GF-D8 (cell line): ENCODE results near the gene POLR2B.
A peak's percentile ranks its signal among the peaks of the same experiment; 100 is the strongest.
"Not testable (repeated sequence)": the region's sequence is repeated elsewhere in the genome, so short reads cannot be mapped to it uniquely, and the experiment has no call there.

ENCODE experiments used
- DNase-seq: peaks from one replicate; lab custom pipeline; 2025; lab: John Stamatoyannopoulos, UW

Gene POLR2B

GRCh38 chr4:56986952-56987351 lies 8.3 kb downstream of the POLR2B start:
- no peak for DNase-seq

GRCh38 chr4:56990109-56990905 lies 11.6 kb downstream of the POLR2B start:
- DNase-seq, result no peak

- no peak for DNase-seq
Observed at GRCh38 chr4:56995525-56995924, 16.8 kb downstream of the POLR2B start.

- DNase-seq, result no peak
Observed at GRCh38 chr4:56999751-57000150, 21.1 kb downstream of the POLR2B start.

DNA sequence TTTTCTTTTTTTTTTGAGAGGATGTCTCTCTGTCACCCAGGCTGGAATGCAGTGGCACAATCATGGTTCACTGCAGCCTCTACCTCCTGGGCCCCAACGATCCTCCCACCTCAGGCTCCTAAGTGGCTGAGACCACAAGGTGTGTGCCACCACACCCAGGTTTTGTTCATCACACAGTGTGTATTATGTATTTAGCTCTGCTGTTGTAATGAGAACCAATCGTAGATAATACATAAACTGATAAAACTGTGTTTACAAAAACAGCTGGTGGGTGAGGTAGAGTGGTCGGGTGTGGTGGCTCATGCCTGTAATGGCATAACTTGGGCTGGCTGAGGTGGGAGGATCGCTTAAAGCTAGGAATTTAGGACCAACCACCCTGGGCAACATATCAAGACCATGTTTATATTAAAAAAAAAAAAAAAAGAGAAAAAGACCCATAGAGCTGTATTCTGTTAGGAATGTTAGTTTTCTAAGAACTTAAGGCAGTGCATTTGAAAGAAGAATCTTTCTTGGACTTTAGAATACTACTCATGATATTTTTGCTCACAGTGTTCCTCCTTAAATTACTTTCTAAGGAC lies 34.9 kb downstream of the POLR2B start:
- DNase-seq, result no peak

DNA sequence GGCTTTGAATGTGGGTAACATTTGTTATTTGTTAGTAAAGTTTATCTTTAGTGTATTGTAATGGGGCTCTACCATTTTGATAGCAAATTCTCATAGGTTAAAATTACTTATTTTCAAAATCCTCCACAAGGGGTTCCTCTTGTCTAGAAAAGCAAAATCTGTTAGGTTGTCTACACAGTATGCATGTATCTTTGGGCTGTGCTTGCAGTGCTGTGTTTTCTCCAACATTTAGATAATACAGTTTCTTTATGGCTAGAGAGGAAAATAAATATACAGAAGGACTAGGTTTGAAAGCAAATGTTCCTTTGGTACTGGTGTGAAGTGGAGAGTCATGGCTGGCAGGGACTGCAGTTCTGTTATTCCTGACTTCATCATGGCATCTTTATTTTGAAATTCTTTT lies 40.3 kb downstream of the POLR2B start:
- no peak for DNase-seq

- DNase-seq, result no peak
Observed at GRCh38 chr4:57020467-57021101, 41.9 kb downstream of the POLR2B start.

GRCh38 chr4:57023104-57023503 lies 44.4 kb downstream of the POLR2B start:
- no peak for DNase-seq

DNA sequence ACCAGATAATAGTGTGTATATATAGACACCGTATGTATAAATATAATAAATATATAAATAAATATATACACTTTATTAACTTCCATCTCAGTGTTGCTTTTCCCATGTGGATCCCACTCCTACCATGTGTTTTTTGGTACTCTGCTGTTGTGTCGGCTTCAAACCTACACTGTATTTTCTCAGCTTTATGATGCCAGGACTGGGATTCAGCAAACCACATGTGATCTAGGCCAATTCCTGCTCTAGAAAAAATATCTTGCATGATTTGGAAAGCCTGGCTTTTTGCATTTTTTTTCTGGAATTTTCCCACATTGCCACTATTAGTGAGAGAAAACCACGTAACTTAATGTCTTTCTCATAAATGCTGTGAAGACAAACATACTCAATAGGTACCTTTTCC lies 55.8 kb downstream of the POLR2B start:
- no peak for DNase-seq

- peak; percentile 2 for DNase-seq
Observed at GRCh38 chr4:57037982-57038604, 59.4 kb downstream of the POLR2B start.

DNA sequence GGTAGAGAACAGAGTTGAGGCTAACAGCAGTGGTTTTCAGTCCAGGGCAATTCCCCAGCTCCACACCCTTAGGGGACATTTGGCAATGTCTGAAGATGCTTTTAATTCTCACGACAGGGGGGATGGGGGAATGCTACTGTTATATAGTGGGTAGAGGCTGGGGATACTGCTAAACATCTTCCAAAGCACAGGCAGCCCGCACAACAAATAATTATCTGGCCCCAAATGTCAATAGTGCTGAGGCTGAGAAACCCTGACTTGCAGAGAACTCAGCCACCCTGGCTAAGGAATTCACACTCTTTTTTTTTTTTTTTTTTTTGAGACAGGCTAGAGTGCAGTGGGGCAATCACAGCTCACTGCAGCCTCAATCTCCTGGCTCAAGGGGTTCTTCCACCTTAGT lies 60.6 kb downstream of the POLR2B start:
- no peak for DNase-seq

DNA sequence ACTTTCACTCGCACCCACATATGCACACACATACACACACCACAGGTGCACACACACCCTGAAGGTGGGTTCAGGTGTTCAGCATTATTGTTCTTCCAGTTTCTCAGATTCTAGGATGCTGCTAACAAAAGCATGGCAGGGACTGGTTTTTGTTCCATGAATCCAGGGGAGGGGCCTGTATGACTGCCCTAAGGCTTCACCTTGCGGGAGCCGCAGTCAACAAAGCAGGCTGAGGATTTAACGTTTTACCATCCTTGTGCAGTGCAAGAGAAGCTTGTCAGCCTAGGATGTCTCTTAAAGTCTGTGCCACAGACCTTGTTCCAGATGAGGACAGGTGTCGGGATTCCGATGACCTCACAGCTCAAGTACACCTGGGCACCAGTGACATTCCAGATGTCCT lies 61.8 kb downstream of the POLR2B start:
- DNase-seq, result no peak

DNA sequence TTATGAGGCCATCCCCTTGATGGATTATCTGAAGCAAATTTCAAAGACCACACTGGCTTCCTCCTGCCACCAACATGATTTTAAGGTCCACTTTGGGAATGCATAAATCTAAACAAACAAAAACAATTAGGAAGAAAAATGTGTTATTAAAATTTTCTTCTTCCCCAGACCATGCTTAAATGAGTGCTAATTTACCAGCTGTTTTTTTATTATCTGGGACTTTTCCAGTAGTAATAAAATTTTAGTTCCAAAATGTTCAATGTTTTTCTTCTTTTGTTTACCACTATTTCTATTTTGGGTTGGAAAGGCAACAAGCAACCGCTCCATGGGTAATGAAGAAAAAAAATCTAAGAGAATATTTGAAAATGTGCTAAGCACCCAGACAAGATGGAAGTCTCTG lies 62.3 kb downstream of the POLR2B start:
- no peak for DNase-seq

- DNase-seq, result no peak
Observed at GRCh38 chr4:57042711-57043169, 64.0 kb downstream of the POLR2B start.

DNA sequence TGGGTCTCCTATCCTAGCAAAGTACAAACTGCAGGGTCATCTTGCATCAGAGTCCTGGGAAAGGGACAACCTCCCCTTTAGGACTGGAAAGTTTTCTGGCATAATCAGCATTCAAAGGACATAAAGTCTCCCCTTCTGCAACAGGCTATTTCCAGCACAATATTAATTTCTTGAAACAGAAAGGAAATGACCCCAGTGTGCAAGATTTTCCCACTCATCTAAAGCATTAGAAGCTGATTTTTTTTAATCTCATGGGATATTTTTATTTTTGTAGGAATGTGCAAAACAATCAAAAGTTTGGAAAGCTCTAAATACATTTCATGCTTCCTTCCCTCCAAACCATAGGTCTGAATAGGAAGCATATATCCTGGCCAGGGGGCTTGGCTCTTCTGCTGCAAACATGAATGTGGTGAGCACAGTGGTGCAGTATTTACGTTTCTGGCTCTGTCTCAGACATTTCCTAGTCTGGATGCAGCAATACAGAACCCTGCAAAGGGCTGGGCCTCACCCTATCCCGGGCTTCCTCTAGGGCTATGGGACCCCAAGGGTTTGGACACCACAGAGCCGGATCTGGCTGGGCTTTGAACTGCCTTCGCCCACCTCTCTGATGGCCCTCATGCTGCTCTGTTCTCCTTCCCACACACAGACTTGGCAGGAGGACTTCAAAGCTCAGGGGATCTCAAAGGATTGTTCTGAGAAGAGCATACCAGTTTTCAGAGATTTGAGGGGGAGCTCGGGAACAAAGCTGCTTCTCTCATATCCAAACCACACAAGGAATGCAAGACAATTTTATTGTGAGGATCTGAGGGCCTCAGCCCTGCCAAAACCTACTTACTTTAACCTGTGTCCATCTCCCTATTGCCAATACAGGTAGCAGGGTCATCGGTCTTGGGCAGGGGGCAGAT lies 64.9 kb downstream of the POLR2B start:
- no peak for DNase-seq

GRCh38 chr4:57044279-57044678 lies 65.6 kb downstream of the POLR2B start:
- no peak for DNase-seq

DNA sequence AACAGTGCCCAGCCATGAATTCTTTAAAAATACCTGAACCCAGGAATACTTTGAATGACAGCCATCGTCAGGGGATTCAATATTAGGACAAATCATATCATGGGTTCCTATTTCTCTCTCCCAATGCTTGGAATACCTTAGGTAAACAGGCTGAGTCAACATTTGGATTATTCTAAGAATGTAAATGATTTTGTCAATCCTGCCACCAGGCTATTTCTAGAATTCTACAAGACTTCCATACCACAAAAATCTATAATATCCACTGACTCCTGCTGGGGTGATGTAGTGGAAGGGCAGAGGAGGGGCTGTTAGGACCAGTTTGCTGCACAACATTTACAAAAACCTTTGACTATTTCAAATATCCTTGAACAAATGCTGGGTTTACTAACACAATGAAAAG lies 66.3 kb downstream of the POLR2B start:
- DNase-seq, result no peak

GRCh38 chr4:57047046-57047445 lies 68.3 kb downstream of the POLR2B start:
- not testable (repeated sequence) for DNase-seq

DNA sequence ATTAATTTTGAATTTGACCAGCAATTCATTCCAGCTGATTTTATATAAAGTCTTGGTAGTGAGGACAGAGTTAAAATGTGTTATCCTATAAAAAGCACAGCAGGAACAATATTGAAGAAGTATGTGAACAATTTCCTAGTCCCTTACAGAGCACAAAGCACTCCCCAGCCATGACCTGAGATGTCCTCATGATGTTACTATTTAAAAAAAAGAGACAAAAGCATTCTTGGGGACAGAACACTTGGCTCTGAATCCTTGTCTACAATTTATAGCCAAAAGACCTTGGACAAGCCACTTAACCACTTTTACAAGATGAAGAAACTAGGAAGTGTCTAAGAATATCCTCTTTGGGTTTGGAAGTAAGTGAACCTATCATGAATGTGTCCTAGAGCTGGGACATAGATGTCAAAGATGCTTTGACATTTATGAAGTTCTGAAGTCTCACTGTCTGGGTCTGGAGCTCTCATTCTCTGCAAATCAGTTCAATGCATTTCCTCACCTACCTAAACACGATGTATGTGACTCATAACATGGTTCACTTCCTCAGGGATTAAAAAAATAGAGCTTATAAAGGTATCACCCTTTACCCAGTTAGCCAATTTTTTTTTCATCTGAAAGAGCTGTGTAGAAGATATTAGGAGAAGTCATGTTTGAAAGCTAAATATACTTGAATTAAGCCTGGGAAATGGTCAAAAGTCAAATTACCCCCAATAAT lies 70.1 kb downstream of the POLR2B start:
- no peak for DNase-seq

GRCh38 chr4:57051095-57051494 lies 72.4 kb downstream of the POLR2B start:
- DNase-seq, result no peak

DNA sequence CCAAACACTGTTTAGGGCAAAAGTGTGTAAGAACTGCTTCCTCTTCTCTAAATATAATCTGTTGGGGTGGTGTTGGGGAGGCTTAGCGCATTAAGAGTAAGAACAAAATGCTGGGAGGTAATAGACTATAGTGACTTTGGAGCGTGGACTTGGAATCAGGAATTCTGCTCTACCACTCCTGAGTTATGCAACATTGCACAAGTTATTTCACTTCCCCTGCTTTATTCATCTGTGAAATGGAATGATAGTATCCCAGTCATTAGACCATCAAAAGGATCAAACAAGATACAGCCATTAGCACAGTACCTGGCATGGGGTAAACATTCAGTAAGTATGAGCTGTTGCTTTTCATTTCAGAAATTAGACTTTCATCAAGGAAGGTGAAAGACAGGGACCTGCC lies 72.8 kb downstream of the POLR2B start:
- DNase-seq, result no peak
